Measurements from ENCODE around the gene PDZK1.

PDZK1 gene

DNA sequence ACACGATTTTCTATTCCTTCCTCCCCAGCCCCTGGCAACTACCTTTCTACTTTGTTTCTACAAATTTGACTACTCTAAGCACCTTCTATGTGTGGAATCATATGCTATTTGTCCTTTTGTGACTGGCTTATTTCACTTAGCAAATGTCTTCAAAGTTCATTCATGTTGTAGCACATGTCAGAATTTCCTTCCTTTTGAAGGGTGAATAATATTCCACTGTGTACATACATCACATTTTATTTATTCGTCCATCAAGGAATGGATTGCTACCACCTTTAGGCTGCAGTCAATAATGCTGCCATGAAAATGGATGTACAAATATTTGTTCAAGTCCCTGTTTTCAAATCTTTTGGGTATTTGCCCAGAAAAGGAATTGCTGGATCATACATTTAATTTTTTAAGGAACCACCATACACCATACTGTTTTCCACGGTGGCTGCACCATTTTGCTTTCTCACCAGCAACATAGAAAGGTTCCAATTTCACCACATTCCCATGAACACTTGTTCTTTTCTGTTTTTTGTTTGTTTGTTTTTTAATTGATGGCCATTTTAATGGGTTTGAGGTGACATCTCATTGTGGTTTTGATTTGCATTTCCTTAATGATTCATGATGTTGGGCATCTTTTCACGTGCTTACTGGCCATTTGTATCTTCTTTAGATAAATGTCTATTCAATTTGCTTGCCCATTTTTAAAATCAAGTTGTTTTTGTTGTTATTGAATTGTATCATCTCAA, 3.3 kb upstream of the PDZK1 start:
- no peaks in the 10 kb centered on the region for H3K36me3 ChIP-seq (ENCODE audit: control insufficient read depth, insufficient read depth, low read length)
- H3K4me1 ChIP-seq (ENCODE audit: control insufficient read depth, insufficient read depth, low read length) = no peaks in the 10 kb centered on the region
- H3K27ac ChIP-seq (ENCODE audit: low read length) = no peak overlapping the region
- no peak overlapping the region for H3K4me3 ChIP-seq (ENCODE audit: low read length)
- WGBS (ENCODE audit: insufficient coverage, insufficient read length) = no CpG with 5 or more reads among the region's 4 CpGs
- H3K9me3 ChIP-seq (ENCODE audit: control insufficient read depth, insufficient read depth, low read length) = no peaks in the 10 kb centered on the region
- no peaks in the 10 kb centered on the region for H3K27me3 ChIP-seq (ENCODE audit: control insufficient read depth, insufficient read depth, low read length)
- no peak for DNase-seq (ENCODE audit: low read depth, low spot score)

DNA sequence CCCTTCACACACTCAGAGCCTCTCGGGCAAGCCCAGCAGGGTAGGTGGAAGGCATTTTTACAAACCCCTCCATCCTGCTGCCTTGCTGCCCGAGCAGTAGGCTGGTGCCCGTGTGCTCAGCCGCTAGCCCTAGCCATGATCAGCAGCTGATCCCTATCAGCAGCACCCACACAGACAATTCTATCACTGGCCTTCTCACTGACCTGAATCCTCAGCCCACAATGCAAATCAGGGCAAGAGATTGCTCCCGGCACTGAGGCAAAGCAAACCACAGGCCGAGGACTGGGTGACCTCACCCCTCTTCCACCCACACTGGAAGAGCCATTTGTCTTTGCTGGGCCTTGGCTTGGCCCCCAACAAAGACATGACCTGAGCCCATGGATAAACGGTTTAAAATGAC, 895 bp upstream of the PDZK1 start:
- no CpG with 5 or more reads among the region's 7 CpGs for WGBS (ENCODE audit: insufficient coverage, insufficient read length)
- Histone ChIP-seq H3K4me1 (ENCODE audit: control insufficient read depth, insufficient read depth, low read length) (no peaks in the 10 kb centered on the region), H3K27me3 (ENCODE audit: control insufficient read depth, insufficient read depth, low read length) (no peaks in the 10 kb centered on the region), H3K4me3 (ENCODE audit: low read length) (no peak overlapping the region), H3K27ac (ENCODE audit: low read length) (no peak overlapping the region), H3K9me3 (ENCODE audit: control insufficient read depth, insufficient read depth, low read length) (no peaks in the 10 kb centered on the region), H3K36me3 (ENCODE audit: control insufficient read depth, insufficient read depth, low read length) (no peaks in the 10 kb centered on the region)
- DNase-seq (ENCODE audit: low read depth, low spot score) = no peak

DNA sequence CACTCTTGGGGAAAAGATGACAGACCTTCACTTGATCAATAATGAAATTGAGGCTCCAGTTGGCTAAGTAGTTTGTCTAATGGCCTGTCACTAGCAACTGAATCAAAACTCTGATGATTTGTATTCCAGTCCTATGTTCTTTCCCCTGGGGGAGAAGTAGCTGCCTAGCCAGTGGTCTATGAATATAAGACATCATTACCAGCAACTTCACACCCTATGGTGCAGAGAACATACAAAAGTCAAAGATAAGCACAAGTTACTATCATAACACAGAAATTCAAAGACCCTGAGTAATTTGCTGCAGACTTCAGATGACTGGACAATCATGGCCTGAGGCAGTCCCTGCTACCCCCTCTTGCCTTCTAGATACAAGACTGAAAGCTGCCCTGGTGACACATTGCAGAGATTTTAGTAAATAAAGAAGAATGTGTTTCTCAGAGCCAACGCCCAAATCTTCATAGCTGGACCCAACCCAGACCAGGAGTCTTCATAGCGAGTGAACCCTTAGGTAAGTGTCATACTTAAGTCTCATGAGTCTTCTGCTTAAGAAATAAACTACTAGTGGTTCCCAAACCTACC, 993 bp downstream of the PDZK1 start:
- WGBS (ENCODE audit: insufficient coverage, insufficient read length) = no CpG with 5 or more reads among the region's 2 CpGs
- Histone ChIP-seq H3K4me3 (ENCODE audit: low read length) (no peak overlapping the region), H3K9me3 (ENCODE audit: control insufficient read depth, insufficient read depth, low read length) (no peaks in the 10 kb centered on the region), H3K36me3 (ENCODE audit: control insufficient read depth, insufficient read depth, low read length) (no peaks in the 10 kb centered on the region), H3K27ac (ENCODE audit: low read length) (no peak overlapping the region), H3K27me3 (ENCODE audit: control insufficient read depth, insufficient read depth, low read length) (no peaks in the 10 kb centered on the region), H3K4me1 (ENCODE audit: control insufficient read depth, insufficient read depth, low read length) (no peaks in the 10 kb centered on the region)
- no peak for DNase-seq (ENCODE audit: low read depth, low spot score)

DNA sequence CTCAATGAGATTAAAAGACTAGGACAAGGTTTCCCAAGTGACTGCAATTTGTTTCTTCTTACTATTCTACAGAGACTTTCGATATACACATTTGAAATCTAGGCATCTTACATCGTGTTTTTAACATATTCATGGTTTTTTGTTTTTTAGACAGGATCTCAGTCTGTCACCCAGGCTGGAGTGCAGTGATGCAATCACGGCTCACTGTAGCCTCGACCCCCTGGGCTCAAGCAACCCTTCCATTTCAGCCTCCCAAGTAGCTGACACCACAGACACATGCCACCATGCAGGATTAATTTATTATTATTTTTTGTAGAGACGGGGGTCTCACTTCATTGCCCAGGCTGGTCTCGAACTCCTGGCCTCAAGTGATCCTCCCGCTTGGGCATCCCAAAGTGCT, 1.5 kb downstream of the PDZK1 start:
- H3K9me3 ChIP-seq (ENCODE audit: control insufficient read depth, insufficient read depth, low read length) = no peaks in the 10 kb centered on the region
- H3K36me3 ChIP-seq (ENCODE audit: control insufficient read depth, insufficient read depth, low read length) = no peaks in the 10 kb centered on the region
- no peak overlapping the region for H3K4me3 ChIP-seq (ENCODE audit: low read length)
- no CpG with 5 or more reads among the region's 7 CpGs for WGBS (ENCODE audit: insufficient coverage, insufficient read length)
- no peaks in the 10 kb centered on the region for H3K4me1 ChIP-seq (ENCODE audit: control insufficient read depth, insufficient read depth, low read length)
- no peaks in the 10 kb centered on the region for H3K27me3 ChIP-seq (ENCODE audit: control insufficient read depth, insufficient read depth, low read length)
- no peak for DNase-seq (ENCODE audit: low read depth, low spot score)
- no peak overlapping the region for H3K27ac ChIP-seq (ENCODE audit: low read length)

DNA sequence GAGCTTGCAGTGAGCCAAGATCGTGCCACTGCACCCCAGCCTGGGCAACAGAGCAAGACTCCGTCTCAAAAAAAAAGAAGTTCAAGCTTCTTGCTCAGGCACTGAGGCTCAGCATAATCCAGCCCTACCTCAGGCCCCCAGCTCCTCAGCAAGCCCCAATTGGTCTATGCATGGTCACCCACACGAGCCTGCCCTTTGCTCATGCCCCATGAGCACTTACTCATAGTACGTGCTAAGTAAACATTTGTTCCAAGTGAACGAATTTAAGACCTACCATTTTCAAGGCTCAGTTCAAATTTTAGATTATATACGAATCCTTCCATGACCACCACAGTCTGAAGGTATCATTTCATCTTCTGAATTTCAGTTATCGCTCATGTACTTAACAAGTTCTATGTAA, 4.3 kb downstream of the PDZK1 start:
- no peak overlapping the region for H3K4me3 ChIP-seq (ENCODE audit: low read length)
- H3K36me3 ChIP-seq (ENCODE audit: control insufficient read depth, insufficient read depth, low read length) = no peaks in the 10 kb centered on the region
- no peak for DNase-seq (ENCODE audit: low read depth, low spot score)
- H3K27me3 ChIP-seq (ENCODE audit: control insufficient read depth, insufficient read depth, low read length) = 0 out of 2 replicates have a peak, but pooled peaks cover 2% of the 10 kb centered on the region
- WGBS (ENCODE audit: insufficient coverage, insufficient read length) = no CpG with 5 or more reads among the region's 7 CpGs
- H3K27ac ChIP-seq (ENCODE audit: low read length) = no peak overlapping the region
- no peaks in the 10 kb centered on the region for H3K4me1 ChIP-seq (ENCODE audit: control insufficient read depth, insufficient read depth, low read length)
- H3K9me3 ChIP-seq (ENCODE audit: control insufficient read depth, insufficient read depth, low read length) = no peaks in the 10 kb centered on the region

DNA sequence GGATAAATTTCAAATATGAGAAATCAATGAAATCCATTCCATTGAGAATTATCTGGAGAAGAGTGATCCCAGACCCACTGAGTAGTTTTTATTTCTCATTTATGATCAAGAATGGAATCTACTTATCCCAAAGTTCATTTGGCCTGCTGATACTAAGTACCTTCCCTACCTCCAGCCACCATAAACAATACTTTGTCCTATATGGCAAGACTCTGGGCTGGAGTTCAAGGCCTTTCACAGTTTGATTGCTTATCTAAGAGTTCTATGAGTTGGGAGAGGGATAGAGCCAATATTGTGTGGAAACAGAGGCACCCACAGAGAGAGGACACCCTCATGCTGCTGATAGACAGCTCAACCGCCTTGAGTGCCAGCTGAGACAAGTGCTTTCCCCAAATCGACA, 5.1 kb downstream of the PDZK1 start:
- 0 out of 2 replicates have a peak, but pooled peaks cover 2% of the 10 kb centered on the region for H3K27me3 ChIP-seq (ENCODE audit: control insufficient read depth, insufficient read depth, low read length)
- no peak overlapping the region for H3K4me3 ChIP-seq (ENCODE audit: low read length)
- no peaks in the 10 kb centered on the region for H3K36me3 ChIP-seq (ENCODE audit: control insufficient read depth, insufficient read depth, low read length)
- WGBS (ENCODE audit: insufficient coverage, insufficient read length) = no CpG with 5 or more reads among the region's 2 CpGs
- H3K27ac ChIP-seq (ENCODE audit: low read length) = no peak overlapping the region
- H3K9me3 ChIP-seq (ENCODE audit: control insufficient read depth, insufficient read depth, low read length) = no peaks in the 10 kb centered on the region
- no peak for DNase-seq (ENCODE audit: low read depth, low spot score)
- no peaks in the 10 kb centered on the region for H3K4me1 ChIP-seq (ENCODE audit: control insufficient read depth, insufficient read depth, low read length)

DNA sequence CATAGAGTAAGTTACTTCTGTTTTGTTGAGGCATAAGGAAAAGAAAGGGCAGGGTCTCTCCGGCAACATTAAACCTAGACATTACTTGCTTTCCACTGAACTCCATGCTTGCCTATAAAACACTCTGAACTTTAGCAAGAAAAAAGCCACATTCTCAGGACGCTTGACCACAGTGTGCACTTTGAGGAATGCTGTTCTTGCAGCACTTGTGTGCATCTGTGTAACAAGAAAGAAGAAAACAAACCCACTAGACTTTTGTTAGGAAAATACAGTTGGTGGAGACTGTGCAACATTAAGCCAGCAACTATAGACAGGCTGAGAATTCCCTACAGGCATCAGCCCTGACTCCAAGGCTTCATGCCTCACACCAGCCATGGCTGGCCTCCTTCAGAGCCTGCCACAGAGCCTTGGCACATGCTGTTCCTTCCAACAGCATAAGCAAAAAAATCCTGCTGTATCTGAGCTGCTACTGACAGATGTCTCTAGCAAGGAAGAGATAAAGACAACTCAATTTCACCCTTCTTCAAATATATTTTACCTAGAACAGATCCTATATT, 5.8 kb downstream of the PDZK1 start:
- DNase-seq (ENCODE audit: low read depth, low spot score) = no peak
- WGBS (ENCODE audit: insufficient coverage, insufficient read length) = no CpG with 5 or more reads among the region's 2 CpGs
- no peaks in the 10 kb centered on the region for H3K4me1 ChIP-seq (ENCODE audit: control insufficient read depth, insufficient read depth, low read length)
- H3K27ac ChIP-seq (ENCODE audit: low read length) = no peak overlapping the region
- no peaks in the 10 kb centered on the region for H3K9me3 ChIP-seq (ENCODE audit: control insufficient read depth, insufficient read depth, low read length)
- 0 out of 2 replicates have a peak, but pooled peaks cover 2% of the 10 kb centered on the region for H3K27me3 ChIP-seq (ENCODE audit: control insufficient read depth, insufficient read depth, low read length)
- H3K36me3 ChIP-seq (ENCODE audit: control insufficient read depth, insufficient read depth, low read length) = no peaks in the 10 kb centered on the region
- no peak overlapping the region for H3K4me3 ChIP-seq (ENCODE audit: low read length)

DNA sequence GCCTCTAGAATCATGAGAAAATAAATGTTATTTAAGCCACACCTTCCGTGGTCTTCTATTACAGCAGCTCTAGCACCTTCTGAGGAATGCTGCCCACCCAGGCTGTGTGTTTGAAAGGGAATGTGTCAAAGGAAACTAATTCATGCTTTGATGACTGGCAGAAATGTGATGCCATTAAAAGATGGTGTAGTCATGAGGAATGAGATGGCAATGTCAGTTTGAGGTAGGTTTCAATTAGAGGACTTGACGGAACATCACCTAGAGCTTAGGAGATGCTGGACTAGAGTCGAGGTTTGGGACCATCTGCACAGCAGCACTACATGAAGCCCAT, 10.6 kb downstream of the PDZK1 start:
- WGBS (ENCODE audit: insufficient coverage, insufficient read length) = no CpG with 5 or more reads among the region's 3 CpGs
- no peaks in the 10 kb centered on the region for H3K9me3 ChIP-seq (ENCODE audit: control insufficient read depth, insufficient read depth, low read length)
- no peak overlapping the region for H3K4me3 ChIP-seq (ENCODE audit: low read length)
- no peak for DNase-seq (ENCODE audit: low read depth, low spot score)
- H3K27me3 ChIP-seq (ENCODE audit: control insufficient read depth, insufficient read depth, low read length) = 0 out of 2 replicates have a peak, but pooled peaks cover 2% of the 10 kb centered on the region
- no peak overlapping the region for H3K27ac ChIP-seq (ENCODE audit: low read length)
- H3K4me1 ChIP-seq (ENCODE audit: control insufficient read depth, insufficient read depth, low read length) = no peaks in the 10 kb centered on the region
- no peaks in the 10 kb centered on the region for H3K36me3 ChIP-seq (ENCODE audit: control insufficient read depth, insufficient read depth, low read length)

DNA sequence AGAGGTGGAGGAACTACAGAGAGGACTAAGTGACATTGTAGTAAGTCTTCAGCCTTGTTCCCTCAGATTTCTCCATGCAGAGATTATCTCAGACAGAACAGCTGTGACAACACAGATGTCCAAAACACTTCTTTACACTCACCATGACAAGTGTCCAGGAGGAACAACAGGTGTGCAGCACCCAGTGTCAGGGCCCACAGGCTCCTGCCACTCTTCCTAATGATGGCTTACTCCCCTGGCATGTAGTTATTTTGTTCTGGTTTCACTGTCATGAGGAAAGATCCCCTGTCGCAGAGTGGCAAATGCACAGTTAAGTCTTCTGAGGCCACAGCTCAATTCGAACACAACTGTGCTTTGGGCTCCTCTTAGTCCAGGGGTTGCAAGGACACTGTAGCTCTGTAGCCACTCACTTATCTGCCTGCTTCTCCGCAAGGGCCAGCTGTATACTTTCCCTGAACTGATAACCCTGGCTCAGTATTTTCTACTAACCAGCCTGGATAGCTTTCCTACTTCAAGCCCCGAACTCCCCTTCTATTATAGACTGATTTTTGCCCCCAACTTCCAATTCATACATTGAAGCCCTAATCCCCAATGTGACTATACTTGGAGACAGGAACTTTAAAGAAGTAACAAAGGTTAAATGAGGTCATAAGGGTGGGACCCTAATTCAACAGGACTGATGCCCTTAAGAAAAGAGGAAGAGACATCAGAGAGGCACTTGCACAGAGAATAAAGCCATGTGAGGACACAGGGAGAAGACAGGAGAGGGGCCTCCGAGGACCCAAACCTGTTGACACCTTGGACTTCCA, 11.1 kb downstream of the PDZK1 start:
- WGBS (ENCODE audit: insufficient coverage, insufficient read length) = no CpG with 5 or more reads among the region's 5 CpGs
- Histone ChIP-seq H3K36me3 (ENCODE audit: control insufficient read depth, insufficient read depth, low read length) (no peaks in the 10 kb centered on the region), H3K27me3 (ENCODE audit: control insufficient read depth, insufficient read depth, low read length) (0 out of 2 replicates have a peak, but pooled peaks cover 2% of the 10 kb centered on the region), H3K4me1 (ENCODE audit: control insufficient read depth, insufficient read depth, low read length) (no peaks in the 10 kb centered on the region), H3K4me3 (ENCODE audit: low read length) (no peak overlapping the region), H3K27ac (ENCODE audit: low read length) (no peak overlapping the region), H3K9me3 (ENCODE audit: control insufficient read depth, insufficient read depth, low read length) (no peaks in the 10 kb centered on the region)
- no peak for DNase-seq (ENCODE audit: low read depth, low spot score)

DNA sequence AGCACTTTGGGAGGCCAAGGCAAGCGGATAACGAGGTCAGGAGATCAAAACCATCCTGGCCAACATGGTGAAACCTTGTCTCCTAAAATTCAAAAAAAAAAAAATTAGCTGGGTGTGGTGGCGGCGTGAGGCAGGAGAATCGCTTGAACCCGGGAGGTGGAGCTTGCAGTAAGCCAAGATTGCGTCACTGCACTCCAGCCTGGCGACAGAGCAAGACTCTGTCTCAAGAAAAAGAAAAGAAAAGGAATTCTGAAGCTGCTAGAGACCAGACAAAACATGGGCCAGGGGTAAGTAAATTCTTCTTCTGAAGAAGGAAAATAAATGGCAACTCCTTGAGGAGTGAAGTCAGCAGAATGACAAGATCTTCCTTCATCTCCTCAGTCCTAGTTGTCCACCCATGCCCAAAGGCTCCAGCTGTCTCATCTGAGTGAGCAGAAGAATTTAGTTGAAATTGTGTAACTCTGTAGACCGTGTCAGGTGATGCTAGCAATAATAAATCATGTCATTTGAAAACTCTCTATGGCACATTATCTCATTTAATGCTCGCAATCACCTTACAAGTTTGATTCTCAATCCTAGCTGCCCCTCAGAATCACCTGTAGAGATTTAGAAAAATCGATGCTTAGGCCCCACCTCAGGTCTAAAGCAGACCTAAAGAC, 14.3 kb downstream of the PDZK1 start:
- Histone ChIP-seq H3K27me3 (ENCODE audit: control insufficient read depth, insufficient read depth, low read length) (no peaks in the 10 kb centered on the region), H3K4me3 (ENCODE audit: low read length) (no peak overlapping the region), H3K27ac (ENCODE audit: low read length) (no peak overlapping the region), H3K36me3 (ENCODE audit: control insufficient read depth, insufficient read depth, low read length) (no peaks in the 10 kb centered on the region), H3K4me1 (ENCODE audit: control insufficient read depth, insufficient read depth, low read length) (no peaks in the 10 kb centered on the region), H3K9me3 (ENCODE audit: control insufficient read depth, insufficient read depth, low read length) (no peaks in the 10 kb centered on the region)
- WGBS (ENCODE audit: insufficient coverage, insufficient read length) = no CpG with 5 or more reads among the region's 11 CpGs
- no peak for DNase-seq (ENCODE audit: low read depth, low spot score)

All from iPS DF 6.9 (cell line).